HG02973 (cell line): ENCODE results near the gene LRRN1.
"Not testable (repeated sequence)": the region's sequence is repeated elsewhere in the genome, so short reads cannot be mapped to it uniquely, and the experiment has no call there.

Source experiments
- ATAC-seq: cut with Tn5 transposase; IDR thresholded peaks from one replicate; pipeline ENCODE4 v1.9.1; 2021; ENCODE audit warnings: moderate library complexity; ENCODE audit not compliant: unreplicated experiment

LRRN1 gene

DNA sequence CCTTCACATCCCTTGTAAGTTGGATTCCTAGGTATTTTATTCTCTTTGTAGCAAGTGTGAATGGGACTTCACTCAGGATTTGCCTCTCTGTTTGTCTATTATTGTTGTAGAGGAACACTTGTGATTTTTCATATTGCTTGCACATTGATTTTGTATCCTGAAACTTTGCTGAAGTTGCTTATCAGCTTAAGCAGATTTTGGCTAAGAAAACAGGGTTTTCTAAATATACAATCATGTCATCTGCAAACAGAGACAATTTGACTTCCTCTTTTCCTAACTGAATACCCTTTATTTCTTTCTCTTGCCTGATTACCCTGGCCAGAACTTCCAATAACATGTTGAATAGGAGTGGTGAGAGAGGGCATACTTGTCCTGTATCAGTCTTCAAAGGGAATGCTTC lies 88.1 kb downstream of the LRRN1 start:
- not testable (repeated sequence) for ATAC-seq

DNA sequence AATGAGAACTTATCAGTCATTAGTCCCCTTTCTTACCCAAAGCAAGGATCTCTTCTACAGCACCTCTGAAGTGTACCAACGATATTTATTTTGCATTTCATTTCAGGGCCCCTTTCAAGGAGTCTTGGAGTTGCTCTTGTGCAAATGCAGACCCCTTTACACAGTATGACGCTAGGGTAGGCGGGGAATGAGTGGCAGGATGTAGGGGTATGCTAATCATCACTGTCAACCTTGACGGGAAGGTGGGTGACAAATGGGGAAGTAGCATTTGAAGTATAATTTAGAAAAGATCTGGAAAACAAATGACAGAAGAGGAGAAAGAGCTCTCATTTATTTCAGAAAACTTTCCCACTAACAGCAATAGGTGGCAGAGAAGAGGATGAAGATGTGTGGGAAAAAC lies 94.4 kb downstream of the LRRN1 start:
- ATAC-seq, result no peak
